ENCODE data around the gene CWC15.
"Not testable (repeated sequence)": the region's sequence is repeated elsewhere in the genome, so short reads cannot be mapped to it uniquely, and the experiment has no call there.

DNA sequence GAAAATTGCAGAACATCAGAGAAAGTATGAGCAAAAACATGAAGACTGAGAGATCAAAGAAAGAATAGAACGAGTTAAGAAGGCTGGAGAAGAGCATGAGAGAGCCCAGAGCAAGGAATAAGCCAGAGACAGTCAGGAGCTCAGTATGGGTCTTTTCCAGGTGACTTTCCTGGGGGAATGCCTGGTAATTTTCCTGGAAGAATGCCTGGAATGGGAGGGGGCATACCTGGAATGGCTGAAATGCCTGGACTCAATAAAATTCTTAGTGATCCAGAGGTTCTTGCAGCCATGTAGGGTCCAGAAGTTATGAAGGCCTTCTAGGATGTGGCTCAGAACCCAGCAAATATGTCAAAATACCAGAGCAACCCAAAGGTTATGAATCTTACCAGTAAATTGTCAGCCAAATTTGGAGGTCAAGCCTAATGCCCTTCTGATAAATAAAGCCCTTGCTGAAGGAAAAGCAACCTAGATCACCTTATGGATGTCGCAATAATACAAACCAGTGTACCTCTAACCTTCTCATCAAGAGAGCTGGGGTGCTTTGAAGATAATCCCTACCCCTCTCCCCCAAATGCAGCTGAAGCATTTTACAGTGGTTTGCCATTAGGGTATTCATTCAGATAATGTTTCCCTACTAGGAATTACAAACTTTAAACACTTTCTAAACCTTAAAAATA is 59.5 kb downstream of the CWC15 start:
- TF ChIP-seq CTCF (IDR thresholded peaks at IDR 0.05); POLR2AphosphoS5 (IDR thresholded peaks at IDR 0.05; ENCODE audit: low read depth, low read length): not testable (repeated sequence)
- TF ChIP-seq, protein P1, sequence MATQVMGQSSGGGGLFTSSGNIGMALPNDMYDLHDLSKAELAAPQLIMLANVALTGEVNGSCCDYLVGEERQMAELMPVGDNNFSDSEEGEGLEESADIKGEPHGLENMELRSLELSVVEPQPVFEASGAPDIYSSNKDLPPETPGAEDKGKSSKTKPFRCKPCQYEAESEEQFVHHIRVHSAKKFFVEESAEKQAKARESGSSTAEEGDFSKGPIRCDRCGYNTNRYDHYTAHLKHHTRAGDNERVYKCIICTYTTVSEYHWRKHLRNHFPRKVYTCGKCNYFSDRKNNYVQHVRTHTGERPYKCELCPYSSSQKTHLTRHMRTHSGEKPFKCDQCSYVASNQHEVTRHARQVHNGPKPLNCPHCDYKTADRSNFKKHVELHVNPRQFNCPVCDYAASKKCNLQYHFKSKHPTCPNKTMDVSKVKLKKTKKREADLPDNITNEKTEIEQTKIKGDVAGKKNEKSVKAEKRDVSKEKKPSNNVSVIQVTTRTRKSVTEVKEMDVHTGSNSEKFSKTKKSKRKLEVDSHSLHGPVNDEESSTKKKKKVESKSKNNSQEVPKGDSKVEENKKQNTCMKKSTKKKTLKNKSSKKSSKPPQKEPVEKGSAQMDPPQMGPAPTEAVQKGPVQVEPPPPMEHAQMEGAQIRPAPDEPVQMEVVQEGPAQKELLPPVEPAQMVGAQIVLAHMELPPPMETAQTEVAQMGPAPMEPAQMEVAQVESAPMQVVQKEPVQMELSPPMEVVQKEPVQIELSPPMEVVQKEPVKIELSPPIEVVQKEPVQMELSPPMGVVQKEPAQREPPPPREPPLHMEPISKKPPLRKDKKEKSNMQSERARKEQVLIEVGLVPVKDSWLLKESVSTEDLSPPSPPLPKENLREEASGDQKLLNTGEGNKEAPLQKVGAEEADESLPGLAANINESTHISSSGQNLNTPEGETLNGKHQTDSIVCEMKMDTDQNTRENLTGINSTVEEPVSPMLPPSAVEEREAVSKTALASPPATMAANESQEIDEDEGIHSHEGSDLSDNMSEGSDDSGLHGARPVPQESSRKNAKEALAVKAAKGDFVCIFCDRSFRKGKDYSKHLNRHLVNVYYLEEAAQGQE (IDR thresholded peaks at IDR 0.05; ENCODE audit: insufficient read depth in 1 of 2, low read depth in 2 of 2, low read length in 1 of 2), result not testable (repeated sequence)

All from Panc1 (cell line).